SK-N-SH treated with all-trans-retinoic acid at 6 μM for 48 hours (cell line): Measurements from ENCODE around the gene PBX4.

ENCODE experiments used
- ATAC-seq: fragments of 200-7000 bp; cut with Tn5 transposase; 3 replicates; pipeline ENCODE4 v1.9.1; 2020; ENCODE audit warnings: mild to moderate bottlenecking, moderate library complexity
- ARNTL ChIP-seq: fragments of 450-650 bp; formaldehyde crosslinking; IDR thresholded peaks from 2 replicates; pipeline ENCODE4 v1.5.0; 2020; ENCODE audit warnings: low read depth, mild to moderate bottlenecking, moderate library complexity, borderline replicate concordance
- BACH2 ChIP-seq: fragments of 250-450 bp; sonication (Bioruptor Pico); IDR thresholded peaks from 2 replicates; pipeline ENCODE4 v1.9.0; 2021; ENCODE audit warnings: mild to moderate bottlenecking, borderline replicate concordance
- CREB5 ChIP-seq: fragments of 250-450 bp; sonication (Bioruptor Pico); IDR thresholded peaks from 2 replicates; pipeline ENCODE4 v1.5.1; 2020; ENCODE audit warnings: low read depth, mild to moderate bottlenecking, moderate library complexity
- CSRNP3 ChIP-seq: fragments of 250-450 bp; sonication (Bioruptor Pico); IDR thresholded peaks from 2 replicates; pipeline ENCODE4 v1.5.1; 2021; ENCODE audit warnings: mild to moderate bottlenecking, moderate library complexity
- ESRRG ChIP-seq: fragments of 250-450 bp; sonication (Bioruptor Pico); IDR thresholded peaks from 2 replicates; pipeline ENCODE4 v1.6.1; 2021; ENCODE audit warnings: mild to moderate bottlenecking
- GLIS3 ChIP-seq: fragments of 250-450 bp; sonication (Bioruptor Pico); IDR thresholded peaks from 2 replicates; pipeline ENCODE4 v1.5.0; 2020; ENCODE audit warnings: mild to moderate bottlenecking, moderate library complexity
- ISL1 ChIP-seq: fragments of 250-450 bp; sonication (Bioruptor Pico); IDR thresholded peaks from 2 replicates; pipeline ENCODE4 v2.1.2; 2022; ENCODE audit warnings: mild to moderate bottlenecking, moderate library complexity
- OSR1 ChIP-seq: fragments of 250-450 bp; sonication (Bioruptor Pico); IDR thresholded peaks from 2 replicates; pipeline ENCODE4 v1.8.0; 2022; ENCODE audit warnings: moderate library complexity, mild to moderate bottlenecking, inconsistent platforms
- TCF4 ChIP-seq: fragments of 250-450 bp; sonication (Bioruptor Pico); IDR thresholded peaks from 2 replicates; pipeline ENCODE4 v1.8.0; 2021; ENCODE audit warnings: mild to moderate bottlenecking, moderate library complexity, borderline replicate concordance
- TOX ChIP-seq: fragments of 250-450 bp; sonication (Bioruptor Pico); IDR thresholded peaks from 2 replicates; pipeline ENCODE4 v1.8.0; 2021; ENCODE audit warnings: mild to moderate bottlenecking, moderate library complexity, borderline replicate concordance
- TSHZ2 ChIP-seq: fragments of 250-450 bp; sonication (Bioruptor Pico); IDR thresholded peaks from 2 replicates; pipeline ENCODE4 v1.5.0; 2020; ENCODE audit warnings: mild to moderate bottlenecking, moderate library complexity
- ZC3H10 ChIP-seq: fragments of 250-450 bp; sonication (Bioruptor Pico); IDR thresholded peaks from 2 replicates; pipeline ENCODE4 v1.5.1; 2021; ENCODE audit warnings: mild to moderate bottlenecking, moderate library complexity
- ZFP3 ChIP-seq: fragments of 250-450 bp; sonication (Bioruptor Pico); IDR thresholded peaks from 2 replicates; pipeline ENCODE4 v1.5.0; 2020; ENCODE audit warnings: mild to moderate bottlenecking, moderate library complexity
- ZFP30 ChIP-seq: fragments of 450-650 bp; formaldehyde crosslinking; IDR thresholded peaks from 2 replicates; pipeline ENCODE4 v1.5.0; 2022; ENCODE audit warnings: mild to moderate bottlenecking, moderate library complexity
- ZNF565 ChIP-seq: fragments of 450-650 bp; formaldehyde crosslinking; conservative IDR thresholded peaks from 2 replicates; pipeline ENCODE4 v1.5.0; 2020; ENCODE audit warnings: low read depth, mild to moderate bottlenecking, moderate library complexity
- ZNF8 ChIP-seq: fragments of 450-650 bp; formaldehyde crosslinking; IDR thresholded peaks from 2 replicates; pipeline ENCODE4 v1.5.0; 2020; ENCODE audit warnings: mild to moderate bottlenecking, moderate library complexity
- TF ChIP-seq, protein P1 (sequence below): fragments of 250-450 bp; sonication (Bioruptor Pico); IDR thresholded peaks from 2 replicates; pipeline ENCODE4 v1.8.0; 2021; ENCODE audit warnings: low read depth, mild to moderate bottlenecking, moderate library complexity, borderline replicate concordance
- TF ChIP-seq, protein P2 (sequence below): fragments of 250-450 bp; sonication (Bioruptor Pico); IDR thresholded peaks from 2 replicates; pipeline ENCODE4 v1.8.0; 2020; ENCODE audit warnings: mild to moderate bottlenecking, moderate library complexity, borderline replicate concordance

The PBX4 gene

GRCh38 chr19:19653597-19654147 lies 35.2 kb upstream of the PBX4 start (continued):
- TF ChIP-seq ZFP30 (CRISPR knock-in tag) (no peak), TOX (no peak), OSR1 (CRISPR knock-in tag) (no peak), CREB5 (CRISPR knock-in tag) (no peak), ISL1 (no peak), ZC3H10 (no peak), ZNF8 (CRISPR knock-in tag) (no peak)

- ATAC-seq: no peak
- no peak for TF ChIP-seq ZFP3
- TF ChIP-seq CSRNP3 (CRISPR knock-in tag): no peak
- TF ChIP-seq ZFP30 (CRISPR knock-in tag): no peak
- TF ChIP-seq TSHZ2 (CRISPR knock-in tag): no peak
- TF ChIP-seq ARNTL (CRISPR knock-in tag): no peak
- TF ChIP-seq TOX: no peak
- TF ChIP-seq, protein P1, sequence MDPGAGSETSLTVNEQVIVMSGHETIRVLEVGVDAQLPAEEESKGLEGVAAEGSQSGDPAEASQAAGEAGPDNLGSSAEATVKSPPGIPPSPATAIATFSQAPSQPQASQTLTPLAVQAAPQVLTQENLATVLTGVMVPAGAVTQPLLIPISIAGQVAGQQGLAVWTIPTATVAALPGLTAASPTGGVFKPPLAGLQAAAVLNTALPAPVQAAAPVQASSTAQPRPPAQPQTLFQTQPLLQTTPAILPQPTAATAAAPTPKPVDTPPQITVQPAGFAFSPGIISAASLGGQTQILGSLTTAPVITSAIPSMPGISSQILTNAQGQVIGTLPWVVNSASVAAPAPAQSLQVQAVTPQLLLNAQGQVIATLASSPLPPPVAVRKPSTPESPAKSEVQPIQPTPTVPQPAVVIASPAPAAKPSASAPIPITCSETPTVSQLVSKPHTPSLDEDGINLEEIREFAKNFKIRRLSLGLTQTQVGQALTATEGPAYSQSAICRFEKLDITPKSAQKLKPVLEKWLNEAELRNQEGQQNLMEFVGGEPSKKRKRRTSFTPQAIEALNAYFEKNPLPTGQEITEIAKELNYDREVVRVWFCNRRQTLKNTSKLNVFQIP: no peak
- no peak for TF ChIP-seq TCF4
- TF ChIP-seq OSR1 (CRISPR knock-in tag): no peak
- no peak for TF ChIP-seq GLIS3 (CRISPR knock-in tag)
- TF ChIP-seq, all 23 proteins: peak for 0
Measured at GRCh38 chr19:19652482-19653295, 34.2 kb upstream of the PBX4 start.

GRCh38 chr19:19651076-19651475 lies 32.6 kb upstream of the PBX4 start:
- TF ChIP-seq ZC3H10 (no peak), GLIS3 (CRISPR knock-in tag) (no peak), ZNF565 (CRISPR knock-in tag) (no peak), TOX (no peak), TCF4 (no peak), BACH2 (CRISPR knock-in tag) (no peak), ESRRG (no peak), ZFP30 (CRISPR knock-in tag) (no peak), ARNTL (CRISPR knock-in tag) (no peak), TSHZ2 (CRISPR knock-in tag) (no peak)
- TF ChIP-seq, protein P1: no peak
- TF ChIP-seq, protein P2, sequence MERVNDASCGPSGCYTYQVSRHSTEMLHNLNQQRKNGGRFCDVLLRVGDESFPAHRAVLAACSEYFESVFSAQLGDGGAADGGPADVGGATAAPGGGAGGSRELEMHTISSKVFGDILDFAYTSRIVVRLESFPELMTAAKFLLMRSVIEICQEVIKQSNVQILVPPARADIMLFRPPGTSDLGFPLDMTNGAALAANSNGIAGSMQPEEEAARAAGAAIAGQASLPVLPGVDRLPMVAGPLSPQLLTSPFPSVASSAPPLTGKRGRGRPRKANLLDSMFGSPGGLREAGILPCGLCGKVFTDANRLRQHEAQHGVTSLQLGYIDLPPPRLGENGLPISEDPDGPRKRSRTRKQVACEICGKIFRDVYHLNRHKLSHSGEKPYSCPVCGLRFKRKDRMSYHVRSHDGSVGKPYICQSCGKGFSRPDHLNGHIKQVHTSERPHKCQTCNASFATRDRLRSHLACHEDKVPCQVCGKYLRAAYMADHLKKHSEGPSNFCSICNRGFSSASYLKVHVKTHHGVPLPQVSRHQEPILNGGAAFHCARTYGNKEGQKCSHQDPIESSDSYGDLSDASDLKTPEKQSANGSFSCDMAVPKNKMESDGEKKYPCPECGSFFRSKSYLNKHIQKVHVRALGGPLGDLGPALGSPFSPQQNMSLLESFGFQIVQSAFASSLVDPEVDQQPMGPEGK: no peak
- no peak for ATAC-seq
